ENCODE measurements around the gene ECSIT.

ECSIT gene

DNA sequence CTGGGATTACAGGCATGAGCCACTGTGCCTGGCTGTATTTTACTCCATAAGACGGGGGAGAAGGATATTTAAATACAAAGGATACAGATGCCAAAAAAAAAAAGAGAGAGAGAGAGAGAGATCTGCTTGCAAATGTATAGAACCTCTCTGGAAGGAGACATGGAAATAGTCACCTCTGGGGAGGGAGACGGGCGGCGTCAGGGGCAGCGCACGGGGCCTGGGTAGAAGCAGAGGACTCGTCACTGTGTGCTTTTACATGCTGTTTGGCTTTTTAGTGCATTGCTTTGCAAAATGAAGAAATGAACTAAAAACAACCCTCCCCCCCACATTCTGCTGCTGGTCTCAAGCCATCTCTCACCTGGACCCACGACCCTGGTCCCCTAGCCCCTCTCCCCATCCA lies 18.5 kb downstream of the ECSIT start:
- no peak overlapping the region for H2AFZ ChIP-seq (ENCODE audit: low read depth)
- no peak overlapping the region for H3K4me2 ChIP-seq
- H3K79me2 ChIP-seq (ENCODE audit: insufficient read depth, low read depth): no peaks in the 10 kb centered on the region
- H3K4me1 ChIP-seq (ENCODE audit: low read depth, poor library complexity, severe bottlenecking): peaks cover 4% of the 10 kb centered on the region
- no peaks in the 10 kb centered on the region for H4K20me1 ChIP-seq (ENCODE audit: insufficient read depth)
- H3K9ac ChIP-seq: no peak overlapping the region
- H3K27ac ChIP-seq: no peak overlapping the region
- H3K36me3 ChIP-seq (ENCODE audit: insufficient read depth): no peaks in the 10 kb centered on the region
- no peaks in the 10 kb centered on the region for H3K27me3 ChIP-seq (ENCODE audit: insufficient read depth, low read depth)
- TF ChIP-seq, protein P1, sequence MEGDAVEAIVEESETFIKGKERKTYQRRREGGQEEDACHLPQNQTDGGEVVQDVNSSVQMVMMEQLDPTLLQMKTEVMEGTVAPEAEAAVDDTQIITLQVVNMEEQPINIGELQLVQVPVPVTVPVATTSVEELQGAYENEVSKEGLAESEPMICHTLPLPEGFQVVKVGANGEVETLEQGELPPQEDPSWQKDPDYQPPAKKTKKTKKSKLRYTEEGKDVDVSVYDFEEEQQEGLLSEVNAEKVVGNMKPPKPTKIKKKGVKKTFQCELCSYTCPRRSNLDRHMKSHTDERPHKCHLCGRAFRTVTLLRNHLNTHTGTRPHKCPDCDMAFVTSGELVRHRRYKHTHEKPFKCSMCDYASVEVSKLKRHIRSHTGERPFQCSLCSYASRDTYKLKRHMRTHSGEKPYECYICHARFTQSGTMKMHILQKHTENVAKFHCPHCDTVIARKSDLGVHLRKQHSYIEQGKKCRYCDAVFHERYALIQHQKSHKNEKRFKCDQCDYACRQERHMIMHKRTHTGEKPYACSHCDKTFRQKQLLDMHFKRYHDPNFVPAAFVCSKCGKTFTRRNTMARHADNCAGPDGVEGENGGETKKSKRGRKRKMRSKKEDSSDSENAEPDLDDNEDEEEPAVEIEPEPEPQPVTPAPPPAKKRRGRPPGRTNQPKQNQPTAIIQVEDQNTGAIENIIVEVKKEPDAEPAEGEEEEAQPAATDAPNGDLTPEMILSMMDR (conservative IDR thresholded peaks at IDR 0.05; ENCODE audit: low read depth, low read length): no peak
- no peak overlapping the region for H3K4me3 ChIP-seq (IDR thresholded peaks at IDR 0.05; ENCODE audit: insufficient read depth, low read depth, low read length)

DNA sequence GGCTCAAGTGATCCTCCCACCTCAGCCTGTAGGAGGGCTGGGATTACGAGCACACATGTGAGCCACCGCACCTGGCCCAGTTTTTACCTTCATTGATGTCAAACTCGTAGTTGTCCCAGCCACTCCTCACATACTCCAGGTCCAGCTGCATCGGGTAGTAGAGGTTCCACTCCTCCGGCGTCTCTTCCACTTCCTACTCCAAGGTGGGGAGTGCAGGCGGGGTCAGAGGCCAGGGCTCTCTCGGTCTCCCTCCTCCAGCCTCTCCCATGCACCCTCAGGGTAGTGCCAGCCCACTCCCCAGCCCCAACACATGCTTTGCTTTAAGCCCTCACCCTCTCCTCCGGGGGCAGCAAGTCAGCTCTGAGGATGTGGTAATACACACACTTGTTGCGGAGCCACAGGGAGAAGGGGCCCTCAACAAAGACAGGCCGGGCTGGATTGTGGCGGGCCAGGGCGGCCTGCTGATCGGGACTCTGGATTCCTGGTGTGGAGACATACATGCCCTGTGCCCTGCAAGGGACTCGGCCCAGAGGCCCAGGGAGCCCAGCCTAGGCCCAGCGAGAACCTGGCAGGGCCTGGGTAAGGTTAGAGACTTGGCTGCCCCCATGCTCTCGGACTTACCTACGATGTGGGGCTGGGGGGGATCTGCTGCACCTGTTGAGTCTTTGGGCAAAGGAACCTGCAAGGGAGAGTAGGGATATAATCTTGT lies 21.4 kb downstream of the ECSIT start:
- Histone ChIP-seq H3K4me3 (IDR thresholded peaks at IDR 0.05; ENCODE audit: insufficient read depth, low read depth, low read length) (no peak overlapping the region), H2AFZ (ENCODE audit: low read depth) (no peak overlapping the region), H3K27ac (no peak overlapping the region), H3K79me2 (ENCODE audit: insufficient read depth, low read depth) (no peaks in the 10 kb centered on the region), H3K9ac (no peak overlapping the region), H3K36me3 (ENCODE audit: insufficient read depth) (no peaks in the 10 kb centered on the region), H3K4me1 (ENCODE audit: low read depth, poor library complexity, severe bottlenecking) (peaks cover 10% of the 10 kb centered on the region), H3K4me2 (no peak overlapping the region), H3K27me3 (ENCODE audit: insufficient read depth, low read depth) (no peaks in the 10 kb centered on the region), H4K20me1 (ENCODE audit: insufficient read depth) (no peaks in the 10 kb centered on the region)
- TF ChIP-seq, protein P1 (conservative IDR thresholded peaks at IDR 0.05; ENCODE audit: low read depth, low read length): no peak

DNA sequence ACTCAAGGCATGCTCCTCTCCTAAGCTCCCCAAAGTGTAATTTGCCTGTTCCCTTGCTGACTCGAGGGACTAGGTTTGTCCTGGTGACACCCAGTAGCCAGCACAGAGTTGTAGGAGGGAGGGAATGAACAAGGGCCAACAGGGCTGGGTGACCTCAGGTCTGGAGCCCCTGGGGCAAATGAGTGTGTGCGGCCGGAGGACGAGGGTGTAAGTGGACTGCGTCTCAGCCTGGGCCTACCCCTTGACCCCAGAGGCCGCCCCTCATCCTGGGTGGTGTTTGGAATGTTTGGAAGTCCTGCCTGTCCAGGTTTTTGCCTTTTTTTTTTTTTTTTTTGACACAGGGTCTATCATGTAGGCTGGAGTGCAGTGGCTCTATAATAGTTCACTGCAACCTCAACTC lies 22.0 kb downstream of the ECSIT start:
- Histone ChIP-seq H3K4me2 (no peak overlapping the region), H3K27me3 (ENCODE audit: insufficient read depth, low read depth) (no peaks in the 10 kb centered on the region), H4K20me1 (ENCODE audit: insufficient read depth) (no peaks in the 10 kb centered on the region), H3K36me3 (ENCODE audit: insufficient read depth) (no peaks in the 10 kb centered on the region), H3K9ac (no peak overlapping the region), H3K79me2 (ENCODE audit: insufficient read depth, low read depth) (no peaks in the 10 kb centered on the region), H3K4me1 (ENCODE audit: low read depth, poor library complexity, severe bottlenecking) (peaks cover 10% of the 10 kb centered on the region), H3K27ac (no peak overlapping the region), H2AFZ (ENCODE audit: low read depth) (no peak overlapping the region), H3K4me3 (IDR thresholded peaks at IDR 0.05; ENCODE audit: insufficient read depth, low read depth, low read length) (no peak overlapping the region)
- TF ChIP-seq, protein P1 (conservative IDR thresholded peaks at IDR 0.05; ENCODE audit: low read depth, low read length): no peak

DNA sequence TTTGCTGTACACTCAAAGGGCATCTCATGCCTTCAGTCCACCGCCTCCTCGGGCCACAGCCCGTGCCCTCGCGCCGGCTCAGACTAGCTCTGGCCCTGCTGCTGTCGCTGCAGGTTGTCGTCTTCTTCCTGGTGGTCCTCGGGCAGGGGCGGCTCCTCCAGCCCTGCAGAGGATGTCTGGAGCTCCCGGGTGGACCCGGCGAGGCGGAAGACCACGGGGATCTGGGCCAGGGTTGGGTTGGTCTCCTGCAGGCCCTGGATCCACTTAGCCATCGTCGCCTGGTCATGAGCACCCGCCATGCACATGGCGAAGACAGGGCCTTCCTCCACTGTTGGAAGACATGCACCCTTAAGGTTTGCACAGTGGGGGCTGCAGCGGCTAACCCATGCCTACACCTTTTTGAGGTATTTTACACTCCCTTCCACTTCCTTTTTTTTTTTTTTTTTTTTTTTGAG lies 22.8 kb downstream of the ECSIT start:
- H3K36me3 ChIP-seq (ENCODE audit: insufficient read depth): no peaks in the 10 kb centered on the region
- no peak overlapping the region for H3K4me3 ChIP-seq (IDR thresholded peaks at IDR 0.05; ENCODE audit: insufficient read depth, low read depth, low read length)
- peak overlapping the region; percentile 76; the same call in 1 of the 2 replicates for H3K27ac ChIP-seq
- H4K20me1 ChIP-seq (ENCODE audit: insufficient read depth): no peaks in the 10 kb centered on the region
- no peaks in the 10 kb centered on the region for H3K27me3 ChIP-seq (ENCODE audit: insufficient read depth, low read depth)
- peak overlapping the region; percentile 53; the same call in 1 of the 2 replicates for H3K4me2 ChIP-seq
- H2AFZ ChIP-seq (ENCODE audit: low read depth): peak overlapping the region; percentile 39
- H3K79me2 ChIP-seq (ENCODE audit: insufficient read depth, low read depth): no peaks in the 10 kb centered on the region
- H3K9ac ChIP-seq: peak overlapping the region; percentile 78; the same call in 1 of the 2 replicates
- TF ChIP-seq, protein P1 (conservative IDR thresholded peaks at IDR 0.05; ENCODE audit: low read depth, low read length): no peak
- peaks cover 10% of the 10 kb centered on the region for H3K4me1 ChIP-seq (ENCODE audit: low read depth, poor library complexity, severe bottlenecking)

Measured in KMS-11 (cell line).